ENCODE measurements around the gene ITGB3BP. TPM values are rescaled to one million over a fixed set of nuclear protein-coding genes. Genes with fewer than 3 reads are reported as not detected.
A peak's percentile ranks its signal among the peaks of the same experiment; 100 is the strongest.
"Not testable (repeated sequence)": the region's sequence is repeated elsewhere in the genome, so short reads cannot be mapped to it uniquely, and the experiment has no call there.

Gene ITGB3BP
- 58.2 TPM for polyA plus RNA-seq (2013, experiment 1 of 2)
- 65.6 TPM for polyA plus RNA-seq (2013, experiment 2 of 2)

- H3K9me3 ChIP-seq (ENCODE audit: insufficient read depth, low read depth, low read length): no peaks in the 10 kb centered on the region
- H3K4me3 ChIP-seq (ENCODE audit: low read length): peak within 1 kb of the TSS; percentile 91
- H3K4me1 ChIP-seq (ENCODE audit: insufficient read depth, low read length): peaks cover 7% of the 10 kb centered on the region
- H3K27ac ChIP-seq (ENCODE audit: low read depth, low read length): peak within 1 kb of the TSS; percentile 90
- peak within 1 kb of the TSS; percentile 89 for H3K9ac ChIP-seq (ENCODE audit: low read depth, low read length)
- under 1% methylated on average over 50 of the region's 50 CpGs for WGBS
- H3K36me3 ChIP-seq (ENCODE audit: insufficient read depth, low read length): no peaks in the 10 kb centered on the region
- no peaks in the 10 kb centered on the region for H3K27me3 ChIP-seq (ENCODE audit: insufficient read depth, low read length)
Measured at GRCh38 chr1:63522891-63523728, at the start of gene ITGB3BP, which contains the start of gene EFCAB7. Gene ITGB3BP (minus strand): TSS chr1:63523225. CDS start chr1:63523133, 92 bp downstream. Gene EFCAB7 (plus strand): TSS chr1:63523525. CDS start chr1:63525573, 2,048 bp downstream.

- H3K4me3 ChIP-seq (ENCODE audit: low read length); H3K27me3 ChIP-seq (ENCODE audit: insufficient read depth, low read length); H3K36me3 ChIP-seq (ENCODE audit: insufficient read depth, low read length); H3K9me3 ChIP-seq (ENCODE audit: insufficient read depth, low read depth, low read length); H3K9ac ChIP-seq (ENCODE audit: low read depth, low read length): not testable (repeated sequence)
- peak overlapping the region; percentile 73; the same call in 1 of the 2 replicates for H3K27ac ChIP-seq (ENCODE audit: low read depth, low read length)
- WGBS: 10% methylated on average over 8 of the region's 8 CpGs
- peaks cover 50% of the 10 kb centered on the region for H3K4me1 ChIP-seq (ENCODE audit: insufficient read depth, low read length)
Measured at GRCh38 chr1:63572686-63573085, 49.7 kb upstream of the ITGB3BP start.

GRCh38 chr1:63569640-63570316 lies 46.8 kb upstream of the ITGB3BP start:
- H3K27ac ChIP-seq (ENCODE audit: low read depth, low read length): no peak overlapping the region

GRCh38 chr1:63569068-63569467 lies 46.0 kb upstream of the ITGB3BP start:
- Histone ChIP-seq H3K27me3 (ENCODE audit: insufficient read depth, low read length) (no peaks in the 10 kb centered on the region), H3K4me1 (ENCODE audit: insufficient read depth, low read length) (peaks cover 34% of the 10 kb centered on the region), H3K4me3 (ENCODE audit: low read length) (no peak overlapping the region), H3K36me3 (ENCODE audit: insufficient read depth, low read length) (no peaks in the 10 kb centered on the region), H3K9ac (ENCODE audit: low read depth, low read length) (no peak overlapping the region), H3K9me3 (ENCODE audit: insufficient read depth, low read depth, low read length) (no peaks in the 10 kb centered on the region; the same call in 1 of the 2 replicates), H3K27ac (ENCODE audit: low read depth, low read length) (no peak overlapping the region)
- 96% methylated on average over 3 of the region's 4 CpGs for WGBS

More at GRCh38 chr1:63569640-63570316, 46.8 kb upstream of the ITGB3BP start:
- H3K27me3 ChIP-seq (ENCODE audit: insufficient read depth, low read length): no peaks in the 10 kb centered on the region
- no peaks in the 10 kb centered on the region for H3K36me3 ChIP-seq (ENCODE audit: insufficient read depth, low read length)
- peaks cover 40% of the 10 kb centered on the region for H3K4me1 ChIP-seq (ENCODE audit: insufficient read depth, low read length)
- H3K9ac ChIP-seq (ENCODE audit: low read depth, low read length): no peak overlapping the region
- no peaks in the 10 kb centered on the region; the same call in 1 of the 2 replicates for H3K9me3 ChIP-seq (ENCODE audit: insufficient read depth, low read depth, low read length)
- 87% methylated on average over 1 of the region's 3 CpGs for WGBS
- H3K4me3 ChIP-seq (ENCODE audit: low read length): no peak overlapping the region

- H3K4me3 ChIP-seq (ENCODE audit: low read length): no peak overlapping the region
- no peaks in the 10 kb centered on the region; the same call in 1 of the 2 replicates for H3K9me3 ChIP-seq (ENCODE audit: insufficient read depth, low read depth, low read length)
- H3K36me3 ChIP-seq (ENCODE audit: insufficient read depth, low read length): no peaks in the 10 kb centered on the region
- H3K27me3 ChIP-seq (ENCODE audit: insufficient read depth, low read length): no peaks in the 10 kb centered on the region
- no peak overlapping the region for H3K9ac ChIP-seq (ENCODE audit: low read depth, low read length)
- H3K27ac ChIP-seq (ENCODE audit: low read depth, low read length): no peak overlapping the region
- H3K4me1 ChIP-seq (ENCODE audit: insufficient read depth, low read length): no peaks in the 10 kb centered on the region
Measured at GRCh38 chr1:63563745-63564144, 40.7 kb upstream of the ITGB3BP start.

GRCh38 chr1:63559357-63559756 lies 36.3 kb upstream of the ITGB3BP start:
- H3K4me1 ChIP-seq (ENCODE audit: insufficient read depth, low read length): peaks cover 5% of the 10 kb centered on the region
- no peak overlapping the region for H3K27ac ChIP-seq (ENCODE audit: low read depth, low read length)
- H3K4me3 ChIP-seq (ENCODE audit: low read length): no peak overlapping the region
- H3K9ac ChIP-seq (ENCODE audit: low read depth, low read length): no peak overlapping the region
- H3K27me3 ChIP-seq (ENCODE audit: insufficient read depth, low read length): no peaks in the 10 kb centered on the region
- H3K36me3 ChIP-seq (ENCODE audit: insufficient read depth, low read length): no peaks in the 10 kb centered on the region
- no peaks in the 10 kb centered on the region for H3K9me3 ChIP-seq (ENCODE audit: insufficient read depth, low read depth, low read length)
- WGBS: 88% methylated on average over 2 of the region's 2 CpGs

GRCh38 chr1:63557365-63557987 lies 34.5 kb upstream of the ITGB3BP start:
- Histone ChIP-seq H3K9me3 (ENCODE audit: insufficient read depth, low read depth, low read length) (no peaks in the 10 kb centered on the region), H3K9ac (ENCODE audit: low read depth, low read length) (no peak overlapping the region), H3K4me3 (ENCODE audit: low read length) (no peak overlapping the region), H3K4me1 (ENCODE audit: insufficient read depth, low read length) (peaks cover 5% of the 10 kb centered on the region), H3K27me3 (ENCODE audit: insufficient read depth, low read length) (no peaks in the 10 kb centered on the region), H3K36me3 (ENCODE audit: insufficient read depth, low read length) (no peaks in the 10 kb centered on the region), H3K27ac (ENCODE audit: low read depth, low read length) (no peak overlapping the region)
- WGBS: 46% methylated on average over 5 of the region's 6 CpGs

- no peak overlapping the region for H3K4me3 ChIP-seq (ENCODE audit: low read length)
- H3K27me3 ChIP-seq (ENCODE audit: insufficient read depth, low read length): no peaks in the 10 kb centered on the region
- no peaks in the 10 kb centered on the region for H3K36me3 ChIP-seq (ENCODE audit: insufficient read depth, low read length)
- no peak overlapping the region for H3K27ac ChIP-seq (ENCODE audit: low read depth, low read length)
- peaks cover 5% of the 10 kb centered on the region for H3K4me1 ChIP-seq (ENCODE audit: insufficient read depth, low read length)
- H3K9ac ChIP-seq (ENCODE audit: low read depth, low read length): no peak overlapping the region
- no peaks in the 10 kb centered on the region for H3K9me3 ChIP-seq (ENCODE audit: insufficient read depth, low read depth, low read length)
Measured at GRCh38 chr1:63555480-63555879, 32.5 kb upstream of the ITGB3BP start.

- Histone ChIP-seq H3K27me3 (ENCODE audit: insufficient read depth, low read length) (no peaks in the 10 kb centered on the region), H3K9me3 (ENCODE audit: insufficient read depth, low read depth, low read length) (no peaks in the 10 kb centered on the region), H3K27ac (ENCODE audit: low read depth, low read length) (no peak overlapping the region), H3K4me3 (ENCODE audit: low read length) (no peak overlapping the region), H3K4me1 (ENCODE audit: insufficient read depth, low read length) (no peaks in the 10 kb centered on the region), H3K36me3 (ENCODE audit: insufficient read depth, low read length) (no peaks in the 10 kb centered on the region), H3K9ac (ENCODE audit: low read depth, low read length) (no peak overlapping the region)
- WGBS: 92% methylated on average over 13 of the region's 13 CpGs
Measured at GRCh38 chr1:63548877-63549276, 25.9 kb upstream of the ITGB3BP start.

GRCh38 chr1:63548303-63548702 lies 25.3 kb upstream of the ITGB3BP start:
- H3K36me3 ChIP-seq (ENCODE audit: insufficient read depth, low read length): no peaks in the 10 kb centered on the region
- no peak overlapping the region for H3K27ac ChIP-seq (ENCODE audit: low read depth, low read length)
- 94% methylated on average over 2 of the region's 2 CpGs for WGBS
- H3K9ac ChIP-seq (ENCODE audit: low read depth, low read length): no peak overlapping the region
- H3K9me3 ChIP-seq (ENCODE audit: insufficient read depth, low read depth, low read length): no peaks in the 10 kb centered on the region
- H3K4me1 ChIP-seq (ENCODE audit: insufficient read depth, low read length): no peaks in the 10 kb centered on the region
- no peaks in the 10 kb centered on the region for H3K27me3 ChIP-seq (ENCODE audit: insufficient read depth, low read length)
- no peak overlapping the region for H3K4me3 ChIP-seq (ENCODE audit: low read length)
